HCT116 (cell line): ENCODE data around the gene FANK1.

Experiments used
- EZH2 ChIP-seq: fragments of 200-600 bp; sonication (generic); IDR thresholded peaks from 2 replicates; pipeline ENCODE4 v1.6.1; 2017; ENCODE audit warnings: antibody characterized with exemption, mixed run types
- POLR2A ChIP-seq: IDR thresholded peaks from 2 replicates; pipeline ENCODE4 v1.7.0; 2011; ENCODE audit warnings: borderline replicate concordance; ENCODE audit not compliant: insufficient read depth, insufficient read length; ENCODE audit errors: extremely low read depth
- POLR2AphosphoS5 ChIP-seq: IDR thresholded peaks from 2 replicates; pipeline ENCODE4 v1.6.1; 2011; ENCODE audit warnings: mild to moderate bottlenecking, low read depth, low read length, moderate library complexity
- RAD21 ChIP-seq: IDR thresholded peaks from 2 replicates; pipeline ENCODE4 v1.6.1; 2012; ENCODE audit warnings: low read depth, mild to moderate bottlenecking
- TCF7L2 ChIP-seq: IDR thresholded peaks from 2 replicates; pipeline ENCODE4 v1.7.0; 2011; ENCODE audit warnings: borderline replicate concordance, inconsistent platforms; ENCODE audit not compliant: insufficient read depth, insufficient read length; ENCODE audit errors: extremely low read depth
- TF ChIP-seq, protein P1 (sequence below): IDR thresholded peaks from 2 replicates; pipeline ENCODE4 v1.6.1; 2012
- TF ChIP-seq, protein P2 (sequence below), 3 experiments: fragments of 200-600 bp in 1 of 3; sonication (generic) in 1 of 3; IDR thresholded peaks in 2 of 3; conservative IDR thresholded peaks in 1 of 3; 2 replicates each; pipeline ENCODE4 v1.5.1; 2012 to 2017; ENCODE audit warnings: low read depth in 2 of 3, low read length in 2 of 3, antibody characterized with exemption in 1 of 3, borderline replicate concordance in 1 of 3, control low read depth in 1 of 3, mild to moderate bottlenecking in 1 of 3, mixed read lengths in 1 of 3, mixed run types in 1 of 3, moderate library complexity in 1 of 3; ENCODE audit not compliant: insufficient read depth in 1 of 3
- TF ChIP-seq, protein P3 (sequence below): IDR thresholded peaks from 2 replicates; pipeline ENCODE4 v1.6.1; 2012
- TF ChIP-seq, protein P4 (sequence below): IDR thresholded peaks from 2 replicates; pipeline ENCODE4 v1.6.1; 2012; ENCODE audit warnings: low read depth

DNA sequence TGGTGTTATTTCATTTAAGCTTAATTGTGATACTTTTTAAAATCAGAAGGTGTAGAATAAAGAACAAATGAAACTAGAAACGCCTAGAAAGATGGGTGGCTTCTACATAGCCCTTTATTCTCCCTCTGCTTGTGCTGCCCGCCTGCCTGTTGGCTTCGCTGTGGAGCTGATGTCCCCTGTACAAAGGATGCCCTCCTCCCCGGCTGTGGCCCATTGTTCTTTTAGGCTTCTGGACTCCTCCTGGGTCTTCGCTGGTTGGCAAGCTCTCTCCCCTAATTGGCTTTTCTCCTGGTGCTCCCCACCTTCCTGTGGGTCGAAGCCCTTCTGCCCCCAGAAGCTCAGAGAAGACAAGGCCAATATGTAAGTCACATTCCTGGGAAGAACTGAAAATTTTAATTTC, 98.2 kb downstream of the FANK1 start:
- TF ChIP-seq, protein P1, sequence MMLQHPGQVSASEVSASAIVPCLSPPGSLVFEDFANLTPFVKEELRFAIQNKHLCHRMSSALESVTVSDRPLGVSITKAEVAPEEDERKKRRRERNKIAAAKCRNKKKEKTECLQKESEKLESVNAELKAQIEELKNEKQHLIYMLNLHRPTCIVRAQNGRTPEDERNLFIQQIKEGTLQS, result no peak
- no peak for TF ChIP-seq TCF7L2
- no peak for TF ChIP-seq EZH2
- TF ChIP-seq, protein P2, sequence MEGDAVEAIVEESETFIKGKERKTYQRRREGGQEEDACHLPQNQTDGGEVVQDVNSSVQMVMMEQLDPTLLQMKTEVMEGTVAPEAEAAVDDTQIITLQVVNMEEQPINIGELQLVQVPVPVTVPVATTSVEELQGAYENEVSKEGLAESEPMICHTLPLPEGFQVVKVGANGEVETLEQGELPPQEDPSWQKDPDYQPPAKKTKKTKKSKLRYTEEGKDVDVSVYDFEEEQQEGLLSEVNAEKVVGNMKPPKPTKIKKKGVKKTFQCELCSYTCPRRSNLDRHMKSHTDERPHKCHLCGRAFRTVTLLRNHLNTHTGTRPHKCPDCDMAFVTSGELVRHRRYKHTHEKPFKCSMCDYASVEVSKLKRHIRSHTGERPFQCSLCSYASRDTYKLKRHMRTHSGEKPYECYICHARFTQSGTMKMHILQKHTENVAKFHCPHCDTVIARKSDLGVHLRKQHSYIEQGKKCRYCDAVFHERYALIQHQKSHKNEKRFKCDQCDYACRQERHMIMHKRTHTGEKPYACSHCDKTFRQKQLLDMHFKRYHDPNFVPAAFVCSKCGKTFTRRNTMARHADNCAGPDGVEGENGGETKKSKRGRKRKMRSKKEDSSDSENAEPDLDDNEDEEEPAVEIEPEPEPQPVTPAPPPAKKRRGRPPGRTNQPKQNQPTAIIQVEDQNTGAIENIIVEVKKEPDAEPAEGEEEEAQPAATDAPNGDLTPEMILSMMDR (IDR thresholded peaks at IDR 0.05 in 2 of 3, conservative IDR thresholded peaks at IDR 0.05 in 1 of 3; ENCODE audit: borderline replicate concordance in 1 of 3, insufficient read depth in 1 of 3, low read depth in 2 of 3, low read length in 2 of 3), result no peak
- TF ChIP-seq RAD21, result no peak
- no peak for TF ChIP-seq POLR2A
- TF ChIP-seq POLR2AphosphoS5, result no peak
- TF ChIP-seq, protein P3, sequence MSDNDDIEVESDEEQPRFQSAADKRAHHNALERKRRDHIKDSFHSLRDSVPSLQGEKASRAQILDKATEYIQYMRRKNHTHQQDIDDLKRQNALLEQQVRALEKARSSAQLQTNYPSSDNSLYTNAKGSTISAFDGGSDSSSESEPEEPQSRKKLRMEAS, result no peak
- TF ChIP-seq, protein P4, sequence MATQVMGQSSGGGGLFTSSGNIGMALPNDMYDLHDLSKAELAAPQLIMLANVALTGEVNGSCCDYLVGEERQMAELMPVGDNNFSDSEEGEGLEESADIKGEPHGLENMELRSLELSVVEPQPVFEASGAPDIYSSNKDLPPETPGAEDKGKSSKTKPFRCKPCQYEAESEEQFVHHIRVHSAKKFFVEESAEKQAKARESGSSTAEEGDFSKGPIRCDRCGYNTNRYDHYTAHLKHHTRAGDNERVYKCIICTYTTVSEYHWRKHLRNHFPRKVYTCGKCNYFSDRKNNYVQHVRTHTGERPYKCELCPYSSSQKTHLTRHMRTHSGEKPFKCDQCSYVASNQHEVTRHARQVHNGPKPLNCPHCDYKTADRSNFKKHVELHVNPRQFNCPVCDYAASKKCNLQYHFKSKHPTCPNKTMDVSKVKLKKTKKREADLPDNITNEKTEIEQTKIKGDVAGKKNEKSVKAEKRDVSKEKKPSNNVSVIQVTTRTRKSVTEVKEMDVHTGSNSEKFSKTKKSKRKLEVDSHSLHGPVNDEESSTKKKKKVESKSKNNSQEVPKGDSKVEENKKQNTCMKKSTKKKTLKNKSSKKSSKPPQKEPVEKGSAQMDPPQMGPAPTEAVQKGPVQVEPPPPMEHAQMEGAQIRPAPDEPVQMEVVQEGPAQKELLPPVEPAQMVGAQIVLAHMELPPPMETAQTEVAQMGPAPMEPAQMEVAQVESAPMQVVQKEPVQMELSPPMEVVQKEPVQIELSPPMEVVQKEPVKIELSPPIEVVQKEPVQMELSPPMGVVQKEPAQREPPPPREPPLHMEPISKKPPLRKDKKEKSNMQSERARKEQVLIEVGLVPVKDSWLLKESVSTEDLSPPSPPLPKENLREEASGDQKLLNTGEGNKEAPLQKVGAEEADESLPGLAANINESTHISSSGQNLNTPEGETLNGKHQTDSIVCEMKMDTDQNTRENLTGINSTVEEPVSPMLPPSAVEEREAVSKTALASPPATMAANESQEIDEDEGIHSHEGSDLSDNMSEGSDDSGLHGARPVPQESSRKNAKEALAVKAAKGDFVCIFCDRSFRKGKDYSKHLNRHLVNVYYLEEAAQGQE, result no peak
